Measurements from ENCODE around the gene DYNC1I1. TPM values are rescaled to one million over a fixed set of nuclear protein-coding genes. Genes with fewer than 3 reads are reported as not detected.

DYNC1I1 gene
- total and polyA plus RNA-seq, 4 donors: 0.28 to 0.67 (median 0.39) TPM

DNA sequence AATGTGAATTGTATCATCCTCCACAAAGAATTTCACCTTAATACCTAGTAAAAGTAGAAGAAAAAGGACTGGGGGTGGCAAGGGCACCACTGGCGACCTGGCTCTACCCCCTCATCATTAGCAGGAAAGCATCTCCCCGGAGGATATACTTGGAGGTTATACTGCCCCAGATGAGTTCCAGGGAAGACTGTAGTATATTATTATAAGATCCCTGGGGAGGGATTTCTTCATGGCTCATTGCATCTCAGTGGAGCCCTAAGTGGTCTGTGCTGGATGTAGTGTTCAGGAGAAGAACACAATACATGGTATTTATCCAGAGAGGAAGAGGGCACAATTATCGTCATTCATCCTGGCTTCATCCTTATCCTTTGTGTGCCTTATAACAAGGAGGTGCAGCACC is 14.2 kb upstream of the DYNC1I1 start:
- TF ChIP-seq SP1 (IDR thresholded peaks at IDR 0.05): no peak
- TF ChIP-seq GABPA (IDR thresholded peaks at IDR 0.05 in 1 of 2, conservative IDR thresholded peaks at IDR 0.05 in 1 of 2): no peak
- TF ChIP-seq, protein P1, sequence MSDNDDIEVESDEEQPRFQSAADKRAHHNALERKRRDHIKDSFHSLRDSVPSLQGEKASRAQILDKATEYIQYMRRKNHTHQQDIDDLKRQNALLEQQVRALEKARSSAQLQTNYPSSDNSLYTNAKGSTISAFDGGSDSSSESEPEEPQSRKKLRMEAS (IDR thresholded peaks at IDR 0.05): no peak
- no peak for TF ChIP-seq TAF1 (conservative IDR thresholded peaks at IDR 0.05)
- TF ChIP-seq HNF4A (conservative IDR thresholded peaks at IDR 0.05): no peak
- TF ChIP-seq NR2F2 (IDR thresholded peaks at IDR 0.05): no peak
- TF ChIP-seq, protein P2, sequence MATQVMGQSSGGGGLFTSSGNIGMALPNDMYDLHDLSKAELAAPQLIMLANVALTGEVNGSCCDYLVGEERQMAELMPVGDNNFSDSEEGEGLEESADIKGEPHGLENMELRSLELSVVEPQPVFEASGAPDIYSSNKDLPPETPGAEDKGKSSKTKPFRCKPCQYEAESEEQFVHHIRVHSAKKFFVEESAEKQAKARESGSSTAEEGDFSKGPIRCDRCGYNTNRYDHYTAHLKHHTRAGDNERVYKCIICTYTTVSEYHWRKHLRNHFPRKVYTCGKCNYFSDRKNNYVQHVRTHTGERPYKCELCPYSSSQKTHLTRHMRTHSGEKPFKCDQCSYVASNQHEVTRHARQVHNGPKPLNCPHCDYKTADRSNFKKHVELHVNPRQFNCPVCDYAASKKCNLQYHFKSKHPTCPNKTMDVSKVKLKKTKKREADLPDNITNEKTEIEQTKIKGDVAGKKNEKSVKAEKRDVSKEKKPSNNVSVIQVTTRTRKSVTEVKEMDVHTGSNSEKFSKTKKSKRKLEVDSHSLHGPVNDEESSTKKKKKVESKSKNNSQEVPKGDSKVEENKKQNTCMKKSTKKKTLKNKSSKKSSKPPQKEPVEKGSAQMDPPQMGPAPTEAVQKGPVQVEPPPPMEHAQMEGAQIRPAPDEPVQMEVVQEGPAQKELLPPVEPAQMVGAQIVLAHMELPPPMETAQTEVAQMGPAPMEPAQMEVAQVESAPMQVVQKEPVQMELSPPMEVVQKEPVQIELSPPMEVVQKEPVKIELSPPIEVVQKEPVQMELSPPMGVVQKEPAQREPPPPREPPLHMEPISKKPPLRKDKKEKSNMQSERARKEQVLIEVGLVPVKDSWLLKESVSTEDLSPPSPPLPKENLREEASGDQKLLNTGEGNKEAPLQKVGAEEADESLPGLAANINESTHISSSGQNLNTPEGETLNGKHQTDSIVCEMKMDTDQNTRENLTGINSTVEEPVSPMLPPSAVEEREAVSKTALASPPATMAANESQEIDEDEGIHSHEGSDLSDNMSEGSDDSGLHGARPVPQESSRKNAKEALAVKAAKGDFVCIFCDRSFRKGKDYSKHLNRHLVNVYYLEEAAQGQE (IDR thresholded peaks at IDR 0.05): no peak
- TF ChIP-seq FOXA1 (IDR thresholded peaks at IDR 0.05): no peak
- TF ChIP-seq EGR1 (IDR thresholded peaks at IDR 0.05; ENCODE audit: low read depth in 2 of 2): no peak
- TF ChIP-seq, protein P3, sequence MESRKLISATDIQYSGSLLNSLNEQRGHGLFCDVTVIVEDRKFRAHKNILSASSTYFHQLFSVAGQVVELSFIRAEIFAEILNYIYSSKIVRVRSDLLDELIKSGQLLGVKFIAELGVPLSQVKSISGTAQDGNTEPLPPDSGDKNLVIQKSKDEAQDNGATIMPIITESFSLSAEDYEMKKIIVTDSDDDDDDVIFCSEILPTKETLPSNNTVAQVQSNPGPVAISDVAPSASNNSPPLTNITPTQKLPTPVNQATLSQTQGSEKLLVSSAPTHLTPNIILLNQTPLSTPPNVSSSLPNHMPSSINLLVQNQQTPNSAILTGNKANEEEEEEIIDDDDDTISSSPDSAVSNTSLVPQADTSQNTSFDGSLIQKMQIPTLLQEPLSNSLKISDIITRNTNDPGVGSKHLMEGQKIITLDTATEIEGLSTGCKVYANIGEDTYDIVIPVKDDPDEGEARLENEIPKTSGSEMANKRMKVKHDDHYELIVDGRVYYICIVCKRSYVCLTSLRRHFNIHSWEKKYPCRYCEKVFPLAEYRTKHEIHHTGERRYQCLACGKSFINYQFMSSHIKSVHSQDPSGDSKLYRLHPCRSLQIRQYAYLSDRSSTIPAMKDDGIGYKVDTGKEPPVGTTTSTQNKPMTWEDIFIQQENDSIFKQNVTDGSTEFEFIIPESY (IDR thresholded peaks at IDR 0.05): no peak
- TF ChIP-seq RXRA (IDR thresholded peaks at IDR 0.05): no peak
- TF ChIP-seq, protein P4, sequence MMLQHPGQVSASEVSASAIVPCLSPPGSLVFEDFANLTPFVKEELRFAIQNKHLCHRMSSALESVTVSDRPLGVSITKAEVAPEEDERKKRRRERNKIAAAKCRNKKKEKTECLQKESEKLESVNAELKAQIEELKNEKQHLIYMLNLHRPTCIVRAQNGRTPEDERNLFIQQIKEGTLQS (IDR thresholded peaks at IDR 0.05): no peak
- no peak for TF ChIP-seq JUND (IDR thresholded peaks at IDR 0.05)
- TF ChIP-seq YY1 (IDR thresholded peaks at IDR 0.05): no peak
- TF ChIP-seq RAD21 (IDR thresholded peaks at IDR 0.05): no peak
- TF ChIP-seq FOXA2 (IDR thresholded peaks at IDR 0.05): no peak
- no peak for TF ChIP-seq HNF4G (IDR thresholded peaks at IDR 0.05)
- TF ChIP-seq, protein P5, sequence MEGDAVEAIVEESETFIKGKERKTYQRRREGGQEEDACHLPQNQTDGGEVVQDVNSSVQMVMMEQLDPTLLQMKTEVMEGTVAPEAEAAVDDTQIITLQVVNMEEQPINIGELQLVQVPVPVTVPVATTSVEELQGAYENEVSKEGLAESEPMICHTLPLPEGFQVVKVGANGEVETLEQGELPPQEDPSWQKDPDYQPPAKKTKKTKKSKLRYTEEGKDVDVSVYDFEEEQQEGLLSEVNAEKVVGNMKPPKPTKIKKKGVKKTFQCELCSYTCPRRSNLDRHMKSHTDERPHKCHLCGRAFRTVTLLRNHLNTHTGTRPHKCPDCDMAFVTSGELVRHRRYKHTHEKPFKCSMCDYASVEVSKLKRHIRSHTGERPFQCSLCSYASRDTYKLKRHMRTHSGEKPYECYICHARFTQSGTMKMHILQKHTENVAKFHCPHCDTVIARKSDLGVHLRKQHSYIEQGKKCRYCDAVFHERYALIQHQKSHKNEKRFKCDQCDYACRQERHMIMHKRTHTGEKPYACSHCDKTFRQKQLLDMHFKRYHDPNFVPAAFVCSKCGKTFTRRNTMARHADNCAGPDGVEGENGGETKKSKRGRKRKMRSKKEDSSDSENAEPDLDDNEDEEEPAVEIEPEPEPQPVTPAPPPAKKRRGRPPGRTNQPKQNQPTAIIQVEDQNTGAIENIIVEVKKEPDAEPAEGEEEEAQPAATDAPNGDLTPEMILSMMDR (IDR thresholded peaks at IDR 0.05; ENCODE audit: low read depth, low read length, missing input control): no peak
- Histone ChIP-seq H3K9me3 (ENCODE audit: control insufficient read depth in 4 of 4, low read length in 3 of 4) (no peaks in the 10 kb centered on the region), H3K4me3 (ENCODE audit: low read depth in 1 of 3, low read length in 3 of 3) (no peak overlapping the region), H3K27ac (ENCODE audit: low read depth in 1 of 2, low read length in 2 of 2) (no peak overlapping the region), H3K27me3 (ENCODE audit: control insufficient read depth in 4 of 4, insufficient read depth in 4 of 4, low read length in 3 of 4) (peaks cover 0 to 7% (median 0%) of the 10 kb centered on the region in 4 donors), H3K36me3 (ENCODE audit: control insufficient read depth in 4 of 4, insufficient read depth in 3 of 4, low read depth in 1 of 4, low read length in 3 of 4) (no peaks in the 10 kb centered on the region), H3K4me1 (ENCODE audit: control insufficient read depth in 4 of 4, insufficient read depth in 4 of 4, low read length in 3 of 4) (no peaks in the 10 kb centered on the region), H3K9ac (ENCODE audit: low read depth in 1 of 2, low read length in 2 of 2) (no peak overlapping the region)
- DNase-seq (ENCODE audit: low spot score): no peak
- 88% methylated on average over 3 of the region's 3 CpGs for WGBS
